SW 1271 (cell line): Measurements from ENCODE around the gene CDC42EP3.

Source experiments
- DNase-seq, 2 experiments: peaks; one replicate each; lab custom pipeline; 2025; lab: John Stamatoyannopoulos, UW

Gene CDC42EP3

DNA sequence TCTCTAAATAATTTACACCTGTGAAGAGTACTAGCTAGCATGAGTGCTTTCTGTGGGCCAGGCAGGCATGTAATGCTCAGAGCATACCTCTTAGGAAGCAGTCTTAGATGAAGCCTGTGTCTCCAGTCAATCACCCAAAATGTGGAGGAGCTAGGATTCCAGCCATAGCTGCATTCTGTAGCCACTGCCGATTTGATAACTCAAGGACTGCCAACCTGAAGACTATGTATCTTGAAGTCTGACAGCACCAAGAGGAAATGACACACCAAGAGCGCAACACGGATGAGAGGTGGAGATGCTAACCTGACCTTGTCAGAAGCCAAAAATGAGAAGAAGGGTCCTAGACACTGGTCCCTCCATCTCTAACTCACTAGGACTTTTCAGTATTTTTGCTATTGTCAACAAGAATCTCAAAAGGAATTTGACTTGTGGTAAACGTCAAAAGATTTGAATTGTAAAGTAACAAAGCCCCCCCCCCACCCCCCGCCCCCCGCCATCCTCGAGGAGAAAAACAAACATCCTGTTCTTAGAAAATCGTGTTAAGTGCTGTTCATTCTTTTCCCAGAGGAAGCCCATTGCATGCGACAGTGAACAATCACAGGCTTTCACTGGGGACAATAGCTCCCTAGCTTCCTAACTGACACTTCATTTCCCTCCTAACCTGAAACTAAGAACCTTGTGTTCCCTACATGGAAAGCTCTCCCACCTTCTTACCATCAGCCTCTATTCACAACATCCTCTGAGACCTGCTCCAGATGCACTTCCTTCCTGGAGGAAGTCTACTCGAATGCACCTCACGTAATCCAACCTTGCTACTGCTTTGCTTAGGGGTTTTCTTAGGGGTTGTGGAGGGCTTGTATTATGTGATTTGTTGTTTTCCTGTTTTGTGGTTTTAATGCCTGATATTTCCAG lies 14.7 kb downstream of the CDC42EP3 start:
- peak; percentile 54 to 86 for DNase-seq

DNA sequence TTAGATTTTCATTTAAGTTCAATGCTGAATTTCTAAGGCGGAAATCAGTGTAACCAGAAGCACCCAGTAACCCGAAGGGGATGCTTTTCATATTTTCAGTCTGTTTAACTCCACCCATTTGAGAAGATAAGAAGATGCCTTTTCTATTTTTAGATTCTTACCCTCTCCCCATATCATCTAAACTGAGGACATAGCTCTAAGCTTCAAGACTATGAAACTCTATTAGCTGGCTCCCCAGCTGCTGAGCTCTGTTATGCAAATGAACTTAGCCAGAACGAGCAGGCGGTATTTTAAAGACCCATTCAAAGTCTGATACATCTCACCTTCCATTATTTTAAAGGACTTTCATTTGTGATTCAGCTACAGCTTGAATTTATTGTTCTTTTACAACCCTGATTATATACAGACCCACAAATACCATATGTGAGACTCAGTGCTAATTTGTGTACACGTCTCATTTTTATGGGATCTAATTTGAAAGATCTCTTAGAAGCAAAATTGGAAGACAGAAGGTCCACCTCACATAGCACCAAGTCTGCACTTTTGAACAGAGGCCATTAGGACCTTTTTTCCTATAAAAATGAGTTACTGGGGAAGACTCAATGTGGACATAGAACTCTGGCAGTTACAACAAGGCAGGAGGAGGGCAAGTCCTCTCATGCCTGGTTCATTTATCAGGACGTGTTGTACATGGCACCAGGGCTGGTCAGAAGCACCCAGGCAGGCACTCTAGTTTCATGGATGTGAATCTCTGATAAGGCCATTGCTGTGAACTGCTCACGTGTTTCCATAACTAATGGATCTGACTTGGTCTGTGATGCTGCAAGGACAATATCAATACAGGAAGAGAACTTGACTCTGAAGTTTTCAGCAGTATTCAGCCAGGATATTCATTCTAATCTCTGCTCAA lies 16.3 kb downstream of the CDC42EP3 start:
- DNase-seq = peak in 1 of 2 experiments; percentile 69

DNA sequence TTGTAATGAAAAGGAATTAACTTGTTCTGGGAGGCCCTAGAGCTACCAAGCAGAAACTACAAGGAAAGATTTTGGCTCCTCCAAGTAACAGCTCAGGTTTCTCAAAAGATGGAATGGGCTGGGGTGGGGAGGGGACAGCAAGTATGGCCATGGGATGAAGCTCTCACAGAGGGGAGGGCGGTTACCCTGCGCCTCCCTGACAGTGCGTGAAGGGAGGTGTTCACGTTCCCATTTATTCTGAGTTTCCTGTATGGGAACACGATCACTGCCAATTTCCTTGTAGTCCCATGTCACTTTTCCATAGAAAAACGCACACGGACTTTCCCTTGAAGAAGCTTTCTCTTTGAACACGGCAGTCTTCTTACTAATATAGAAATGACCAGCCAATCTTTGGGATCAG lies 17.0 kb downstream of the CDC42EP3 start:
- DNase-seq = peak; percentile 33 to 74

DNA sequence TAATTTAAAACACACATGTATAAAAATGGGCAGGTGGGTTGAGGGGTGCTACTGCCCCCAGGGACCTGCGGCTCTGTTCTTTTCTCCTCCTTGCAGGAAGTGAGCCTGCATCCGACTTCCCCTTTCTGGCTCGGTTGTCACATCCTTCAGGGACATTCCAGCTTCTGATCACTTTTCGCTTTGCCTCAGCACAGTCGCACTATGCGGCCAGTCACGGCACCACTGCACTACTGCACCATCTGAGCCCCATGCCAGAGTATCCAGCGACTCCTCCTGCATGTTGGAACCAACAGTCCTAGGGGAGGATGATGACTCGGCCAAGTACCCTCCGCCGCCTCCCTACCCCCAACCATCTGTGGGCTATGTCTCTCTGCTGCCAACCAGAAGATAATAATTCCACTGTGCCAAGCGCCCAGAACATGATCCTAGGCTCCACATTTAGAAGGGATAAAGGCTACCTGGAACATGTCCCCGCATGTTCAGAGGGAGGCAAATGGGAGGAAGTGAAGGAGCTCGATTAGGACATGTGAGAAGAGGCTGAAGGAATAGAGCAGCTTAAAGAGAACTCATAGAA lies 17.6 kb downstream of the CDC42EP3 start:
- peak; percentile 50 to 79 for DNase-seq

DNA sequence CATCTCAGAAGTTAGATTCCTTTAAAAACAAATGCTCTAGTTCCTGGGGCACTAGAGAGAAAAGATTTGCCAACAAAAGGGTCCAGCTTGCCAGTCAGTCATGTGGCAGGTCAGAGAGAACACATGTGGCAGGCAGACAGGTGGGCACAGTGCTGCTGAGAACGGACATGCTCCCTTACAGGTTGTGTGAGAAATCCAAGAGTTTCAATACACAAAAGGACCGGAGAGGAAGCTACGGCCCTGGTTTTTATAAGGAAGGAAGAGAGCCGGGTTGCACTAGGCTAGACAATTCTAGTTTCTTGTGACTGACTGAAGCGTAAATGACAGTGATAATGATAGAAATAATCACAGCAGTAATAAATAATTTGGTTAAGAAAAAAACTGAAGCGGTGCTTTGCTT lies 18.3 kb downstream of the CDC42EP3 start:
- no peak for DNase-seq

DNA sequence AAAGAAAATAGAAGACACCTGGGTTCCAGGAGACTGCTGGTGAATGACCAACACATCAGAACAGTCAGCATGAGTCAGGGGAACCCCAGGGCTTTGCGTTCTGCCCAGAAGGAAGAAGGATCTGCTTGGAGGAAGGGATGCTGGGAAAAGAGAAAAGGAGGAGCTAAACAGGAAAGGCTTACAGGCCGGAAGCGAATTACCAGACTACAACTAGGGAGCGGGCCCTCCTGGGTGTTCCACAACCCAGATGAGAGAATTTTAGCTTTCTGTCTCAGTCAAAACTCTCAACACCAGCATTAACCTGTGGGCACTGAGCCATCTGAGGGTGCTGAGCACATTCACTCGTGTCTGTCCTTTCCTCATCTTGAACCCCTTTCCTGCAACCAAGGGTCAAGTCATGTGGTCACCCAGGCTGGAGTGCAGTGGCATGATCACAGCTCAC lies 19.2 kb downstream of the CDC42EP3 start:
- DNase-seq = peak; percentile 95 to 98

DNA sequence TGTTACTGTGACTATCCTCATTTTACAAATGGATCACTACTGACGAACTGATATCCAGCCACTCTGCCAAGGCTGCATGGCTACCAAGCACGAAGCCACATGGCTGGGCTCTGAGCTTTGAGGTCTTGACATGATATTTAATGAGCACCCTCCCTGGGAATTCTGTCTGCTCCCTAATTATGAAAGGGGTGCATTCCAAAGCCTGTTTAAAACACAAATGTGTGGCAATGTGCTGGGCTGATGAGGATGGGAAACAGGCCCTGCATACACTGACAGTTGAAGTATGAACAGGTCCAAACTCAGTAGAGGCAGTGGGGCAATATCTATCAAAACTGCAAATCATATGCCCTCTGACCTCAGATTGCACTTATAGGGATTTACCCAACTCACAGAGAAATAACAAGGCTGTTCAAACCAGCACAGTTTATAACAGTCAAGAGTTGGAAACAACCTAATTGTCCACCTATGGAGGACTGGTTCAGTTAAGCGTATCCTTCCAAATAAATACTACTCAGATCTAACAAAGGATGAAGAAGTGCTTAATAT lies 20.8 kb downstream of the CDC42EP3 start:
- DNase-seq = no peak

DNA sequence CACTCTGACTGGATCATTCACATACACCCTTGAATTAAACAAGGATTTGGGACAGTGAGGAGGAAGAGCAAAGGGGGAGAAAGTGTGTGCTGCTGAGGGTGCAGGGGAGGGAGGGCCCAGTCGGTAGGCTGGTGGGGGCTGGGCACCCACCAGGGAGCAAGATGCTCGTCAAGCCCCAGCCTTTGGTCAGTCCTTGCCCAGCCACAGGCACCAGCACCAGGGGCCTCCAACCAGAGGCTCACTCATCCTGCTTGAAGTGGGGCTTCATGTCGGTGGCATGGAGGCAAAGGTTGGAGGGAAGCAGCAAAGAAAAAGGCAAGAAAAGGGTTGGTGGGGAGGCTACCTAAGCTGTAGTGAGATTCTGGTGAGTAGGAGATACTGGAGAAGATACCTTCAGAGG lies 21.9 kb downstream of the CDC42EP3 start:
- DNase-seq = no peak

DNA sequence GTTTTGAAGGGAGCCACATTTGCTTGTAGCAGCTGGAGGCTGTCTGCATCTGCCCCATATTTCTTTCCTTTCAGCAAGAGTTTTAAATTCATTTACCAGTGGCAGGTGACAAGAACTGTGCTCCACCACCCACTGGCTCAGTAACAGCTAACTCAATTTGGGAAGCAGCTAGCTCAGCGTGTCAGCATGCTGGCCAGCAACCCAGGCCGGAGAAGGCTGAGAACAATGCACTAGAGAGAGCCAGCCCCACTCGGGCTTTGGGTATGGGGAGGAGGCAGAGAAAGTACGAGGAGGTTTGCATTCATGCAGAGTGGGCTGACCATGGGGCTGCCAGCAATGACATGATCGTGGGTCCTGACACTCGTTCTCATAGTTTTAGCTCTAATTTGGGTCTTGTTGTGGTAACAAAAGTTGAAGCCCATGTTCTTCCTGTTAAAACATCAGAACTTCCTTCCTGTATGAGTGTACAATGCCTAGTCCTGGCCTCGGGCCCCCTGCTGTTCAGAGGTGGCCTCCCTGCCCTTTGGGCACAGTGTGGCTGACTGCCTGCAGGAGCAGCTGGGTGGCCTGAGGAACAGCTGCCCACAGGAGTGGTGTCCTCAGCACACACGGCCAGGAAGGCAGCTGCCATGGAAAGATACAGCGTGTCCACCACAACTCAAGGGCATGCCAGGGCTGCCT lies 23.0 kb downstream of the CDC42EP3 start:
- DNase-seq = peak; percentile 40 to 83

DNA sequence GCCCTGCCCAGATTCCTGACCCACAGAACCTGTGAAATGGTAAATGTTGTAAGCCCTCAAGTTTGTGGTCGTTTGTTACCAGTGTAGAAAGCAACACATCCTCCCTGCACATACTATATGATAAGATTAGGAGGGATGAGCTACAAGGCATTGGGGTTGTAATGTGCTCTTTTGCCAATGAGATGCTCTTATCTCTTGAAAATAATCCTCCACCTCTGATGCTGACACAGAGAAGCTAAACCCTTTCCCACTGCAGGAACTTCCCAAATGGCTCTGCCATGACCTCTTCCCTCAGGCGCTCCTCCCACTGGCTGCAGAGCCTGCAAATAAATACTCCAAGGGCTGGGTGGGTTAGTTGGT lies 23.5 kb downstream of the CDC42EP3 start:
- no peak for DNase-seq

DNA sequence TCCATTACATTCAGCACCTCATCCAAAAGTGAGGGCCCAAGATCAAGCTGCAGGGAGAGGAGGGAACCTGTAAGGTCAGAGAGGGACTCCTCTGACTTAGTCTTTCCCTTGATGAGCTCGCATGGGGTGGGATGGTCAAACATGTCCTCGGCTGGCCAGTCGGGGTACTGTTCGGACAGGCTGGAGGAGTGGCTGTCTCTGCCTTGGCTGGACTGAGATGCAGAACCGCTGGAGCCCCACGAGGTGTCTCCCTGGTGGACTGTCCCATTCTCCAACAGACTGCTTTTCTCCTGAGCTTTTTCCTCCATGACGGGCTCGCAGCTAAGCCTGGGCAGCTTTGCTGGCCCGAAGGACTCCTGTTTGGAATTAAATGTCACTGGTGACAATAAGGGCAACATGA lies 25.6 kb downstream of the CDC42EP3 start:
- peak; percentile 49 to 81 for DNase-seq

DNA sequence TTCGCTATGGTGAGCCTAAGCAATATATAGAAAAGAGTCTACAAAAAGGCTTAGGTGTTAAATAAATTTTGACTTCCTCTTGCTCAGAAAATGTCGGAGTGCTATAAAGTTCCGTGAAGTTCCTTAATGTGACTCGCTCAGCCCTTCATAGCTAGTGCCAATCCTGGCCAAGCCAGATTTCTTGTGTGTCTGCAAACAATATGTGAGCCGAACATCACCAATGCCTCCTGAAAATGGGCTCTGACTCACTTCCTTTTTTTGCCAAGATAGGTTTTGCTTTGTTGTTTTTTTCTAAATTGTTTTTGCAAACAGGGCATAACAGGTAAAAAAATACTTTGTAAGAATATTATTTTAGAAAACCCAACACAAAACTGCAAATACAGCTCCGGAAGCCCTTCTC lies 26.1 kb downstream of the CDC42EP3 start:
- peak; percentile 61 to 84 for DNase-seq

DNA sequence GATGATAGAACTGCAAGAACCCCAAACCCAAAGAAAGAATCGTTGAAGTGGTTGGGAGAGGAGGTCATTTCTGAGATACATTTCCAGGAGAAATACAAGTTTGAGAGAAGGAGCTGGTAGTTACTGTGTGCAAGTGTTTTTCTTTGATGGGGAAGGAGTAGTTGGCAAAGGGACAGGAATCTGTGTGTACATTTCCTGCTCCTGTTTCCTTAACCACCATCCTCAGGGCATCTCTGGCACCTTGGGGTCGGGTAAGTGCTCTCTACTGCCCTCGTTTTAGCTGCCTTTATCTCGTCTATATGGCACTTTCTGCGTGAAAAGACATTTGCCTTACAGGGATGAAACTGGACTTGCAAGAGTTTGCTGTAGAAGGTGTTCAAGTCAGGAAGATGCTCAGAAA lies 27.3 kb downstream of the CDC42EP3 start:
- no peak for DNase-seq

DNA sequence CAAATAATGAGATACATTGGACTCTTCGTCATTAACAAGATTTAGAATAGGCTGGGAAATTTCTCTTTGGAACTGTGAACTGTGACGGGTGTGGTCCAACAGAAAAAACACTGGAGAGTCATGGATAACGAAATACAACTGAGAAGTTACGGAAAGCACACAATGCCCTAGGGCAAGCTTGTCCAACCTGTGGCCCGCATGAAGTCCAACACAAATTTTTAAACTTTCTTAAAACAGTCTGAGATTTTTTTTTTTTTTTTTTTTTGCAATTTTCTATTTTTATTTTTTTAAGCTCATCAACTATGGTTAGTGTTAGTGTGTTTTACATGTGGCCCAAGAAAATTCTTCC lies 27.7 kb downstream of the CDC42EP3 start:
- DNase-seq = no peak

DNA sequence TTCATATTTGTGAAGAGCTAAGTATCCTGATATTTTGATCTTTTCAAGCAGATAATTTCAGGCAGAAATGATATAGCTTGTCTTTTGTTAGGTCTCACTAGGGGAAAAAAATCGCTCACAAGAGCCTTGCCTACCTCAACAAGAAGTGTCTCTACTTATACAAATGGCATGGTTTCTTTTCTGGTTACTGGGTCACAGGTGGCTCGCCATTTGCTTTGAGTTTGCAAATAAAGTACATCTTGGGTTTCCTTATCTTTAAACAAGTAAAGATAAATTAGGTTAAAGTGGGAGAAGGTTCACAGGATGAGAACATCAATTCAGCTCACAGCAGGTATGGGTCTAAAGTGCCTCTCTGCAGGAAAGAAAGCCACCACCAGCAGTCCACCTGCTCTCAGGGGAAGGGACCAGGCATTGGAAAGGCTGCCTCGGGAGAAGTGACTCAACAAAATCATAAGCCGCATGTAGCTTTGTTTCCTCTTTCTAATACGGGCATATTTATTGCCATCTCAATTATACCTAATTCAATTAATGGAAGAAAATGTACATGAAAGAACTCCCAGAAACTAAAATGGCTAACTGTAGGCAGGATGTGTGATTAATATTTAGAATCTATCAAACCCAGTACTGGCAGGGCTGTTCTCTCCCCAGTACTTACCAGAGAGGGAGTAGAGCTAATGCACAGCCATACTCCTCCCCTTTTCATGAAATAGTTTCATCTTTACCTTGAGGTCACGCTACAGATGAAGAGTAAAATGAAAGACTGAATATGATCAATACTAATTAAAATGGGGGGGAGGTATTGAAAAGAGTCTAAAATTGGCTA lies 28.3 kb downstream of the CDC42EP3 start:
- no peak for DNase-seq

DNA sequence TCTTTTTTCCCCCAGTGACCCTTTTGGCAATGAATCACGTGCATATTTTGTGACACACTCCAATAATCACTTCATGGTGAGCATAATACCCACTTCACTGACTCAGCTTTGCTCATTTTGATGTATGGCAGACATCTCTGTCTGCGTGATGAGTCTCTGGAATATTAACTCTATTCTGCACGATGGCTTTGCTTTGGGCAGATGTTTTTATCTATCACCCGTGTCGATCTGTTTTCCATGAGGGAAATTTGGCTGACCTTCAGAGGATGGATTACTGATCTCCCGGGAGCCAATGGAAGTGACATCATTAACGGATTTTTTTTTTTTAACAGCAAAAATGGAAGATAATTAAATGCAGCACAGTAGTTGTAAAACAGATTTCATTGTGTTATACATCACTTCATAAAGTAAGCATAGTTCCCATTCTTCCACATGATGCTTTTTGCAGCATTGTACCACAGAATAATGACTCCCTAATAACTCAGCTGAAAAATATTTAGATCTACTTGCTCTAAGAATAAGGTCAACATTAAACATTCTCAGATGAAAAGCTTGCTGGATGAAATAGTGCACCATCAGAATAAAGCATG lies 29.8 kb downstream of the CDC42EP3 start:
- DNase-seq = no peak

DNA sequence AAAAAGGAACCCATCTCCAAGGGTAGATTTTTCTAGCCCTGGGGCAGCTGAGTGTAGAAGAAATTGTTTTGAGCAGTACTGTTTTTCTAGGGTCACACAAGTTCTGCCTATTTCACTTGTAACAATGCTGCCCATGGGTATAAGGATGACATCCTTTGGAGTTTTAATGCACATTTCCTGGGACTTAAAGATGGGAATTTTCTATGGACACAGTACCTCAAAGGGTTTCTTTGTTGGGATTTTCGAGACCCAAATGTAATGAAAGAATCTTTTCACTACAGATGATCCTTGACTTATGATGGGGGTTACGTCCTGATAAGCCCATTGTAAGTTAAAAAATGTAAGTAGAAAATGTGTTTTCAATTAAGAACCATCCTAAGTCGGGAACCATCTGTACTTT lies 31.8 kb downstream of the CDC42EP3 start:
- no peak for DNase-seq

DNA sequence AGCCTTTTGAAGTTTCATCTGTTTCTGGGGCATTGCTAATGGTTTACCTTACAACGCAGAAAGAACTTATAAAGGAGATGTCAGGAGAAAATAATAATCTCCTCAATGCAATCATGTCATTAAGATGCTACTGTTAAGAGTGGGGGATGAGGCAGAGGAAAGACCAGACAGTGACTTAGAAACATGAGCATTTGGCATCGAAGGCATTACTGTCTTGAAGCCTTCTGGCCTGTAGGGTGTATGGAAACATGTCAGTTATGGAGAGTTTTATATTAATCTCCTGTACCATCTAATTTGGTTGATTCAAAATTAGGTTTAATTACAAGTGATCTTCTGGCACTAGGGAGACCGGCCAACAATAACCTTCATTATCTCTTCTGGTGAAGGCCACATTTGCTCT lies 32.5 kb downstream of the CDC42EP3 start:
- no peak for DNase-seq

DNA sequence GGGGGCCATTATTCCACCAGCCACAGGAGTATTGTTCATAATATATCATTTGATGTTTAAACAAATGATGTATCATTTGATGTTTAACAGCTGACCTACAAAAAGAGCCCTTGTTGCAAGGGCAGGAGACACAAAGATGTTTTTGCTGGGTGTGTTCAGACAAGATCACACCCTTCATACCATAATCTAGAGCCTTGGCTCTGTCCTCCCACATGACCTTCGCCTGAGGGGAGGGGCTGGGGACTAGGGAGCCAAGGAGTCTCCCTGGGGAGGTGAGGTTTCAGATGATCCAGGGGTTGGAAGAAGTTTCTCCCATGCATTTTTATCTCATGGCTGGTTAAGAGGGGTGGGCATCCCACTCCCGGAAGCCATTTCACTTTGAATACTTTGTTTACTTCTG lies 33.5 kb downstream of the CDC42EP3 start:
- no peak for DNase-seq

DNA sequence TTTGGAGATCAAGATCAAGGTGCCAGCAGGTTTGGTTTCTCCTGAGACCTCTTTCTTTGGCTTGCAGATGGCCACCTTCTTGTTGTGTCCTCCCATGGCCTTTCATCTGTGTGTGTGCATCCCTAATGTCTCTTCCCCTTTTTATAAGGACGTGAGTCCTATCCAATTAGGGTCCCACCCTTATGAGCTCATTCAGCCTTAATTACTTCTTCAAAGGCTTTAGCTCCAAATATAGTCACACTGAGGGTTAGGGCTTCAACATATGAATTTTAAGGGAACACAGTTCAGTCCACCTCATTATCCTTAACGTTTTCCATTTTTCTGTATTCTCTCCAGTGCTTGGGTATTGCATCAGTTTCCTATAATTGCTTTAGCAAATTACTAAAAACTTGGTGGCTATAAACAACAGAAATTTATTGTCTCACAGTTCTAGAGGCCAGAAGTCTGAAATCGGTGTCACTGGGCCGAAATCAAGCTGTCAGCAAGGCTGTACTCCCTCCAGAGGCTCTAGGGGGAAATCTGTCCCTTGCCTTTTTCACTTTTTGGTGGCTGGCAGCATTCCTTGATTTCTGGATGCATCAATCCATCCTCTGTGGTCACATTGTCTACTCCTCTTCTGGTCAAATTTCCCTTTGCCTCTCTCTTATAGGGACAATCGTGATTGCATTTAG lies 34.1 kb downstream of the CDC42EP3 start:
- DNase-seq = no peak
